Fibroblast of lung (primary cell): ENCODE results near the gene IP6K3. TPM values are rescaled to one million over a fixed set of nuclear protein-coding genes. Genes with fewer than 3 reads are reported as not detected.
A peak's percentile ranks its signal among the peaks of the same experiment; 100 is the strongest.

ENCODE experiments used
- DNase-seq, 2 donors: peaks; one replicate each; pipeline versions ENCODE4 v3.0.0 to v3.0.0-alpha.2; 2010; ENCODE audit warnings: low read depth in 2 of 2
- H2AFZ ChIP-seq: 2 replicates; pipeline ENCODE4 v1.5.1; 2012; ENCODE audit warnings: low read length, control low read depth, inconsistent platforms
- H3K27ac ChIP-seq: 2 replicates; pipeline ENCODE4 v1.5.1; 2011; ENCODE audit warnings: low read length, control low read depth; ENCODE audit not compliant: insufficient read depth
- H3K27me3 ChIP-seq: 2 replicates; pipeline ENCODE4 v1.5.1; 2011; ENCODE audit warnings: mild to moderate bottlenecking, low read length; ENCODE audit not compliant: control insufficient read depth, insufficient read depth
- H3K36me3 ChIP-seq: 2 replicates; pipeline ENCODE4 v1.5.1; 2011; ENCODE audit warnings: low read length; ENCODE audit not compliant: control insufficient read depth, insufficient read depth
- H3K4me1 ChIP-seq: 2 replicates; pipeline ENCODE4 v1.5.1; 2011; ENCODE audit warnings: low read length; ENCODE audit not compliant: control insufficient read depth, insufficient read depth; ENCODE audit errors: extremely low read depth
- H3K4me2 ChIP-seq: 2 replicates; pipeline ENCODE4 v1.5.1; 2011; ENCODE audit warnings: low read length, control low read depth; ENCODE audit not compliant: insufficient read depth; ENCODE audit errors: extremely low read depth
- H3K4me3 ChIP-seq, 4 experiments: fragments of 200-600 bp in 1 of 4; sonication (generic) in 1 of 4; replicated peaks in 1 of 4; 2 replicates each; pipeline ENCODE4 v1.5.1; 2011 to 2016; ENCODE audit warnings: low read length in 4 of 4, low read depth in 3 of 4, mild to moderate bottlenecking in 3 of 4, control low read depth in 2 of 4, inconsistent platforms in 1 of 4, mixed read lengths in 1 of 4; ENCODE audit not compliant: insufficient read depth in 1 of 4; ENCODE audit errors: control extremely low read depth in 1 of 4
- H3K79me2 ChIP-seq: 2 replicates; pipeline ENCODE4 v1.5.1; 2012; ENCODE audit warnings: mild to moderate bottlenecking, low read length, inconsistent platforms; ENCODE audit not compliant: control insufficient read depth, insufficient read depth
- H3K9ac ChIP-seq: 2 replicates; pipeline ENCODE4 v1.5.1; 2011; ENCODE audit warnings: mild to moderate bottlenecking, low read length, control low read depth; ENCODE audit not compliant: insufficient read depth
- H3K9me3 ChIP-seq: 2 replicates; pipeline ENCODE4 v1.5.1; 2012; ENCODE audit warnings: low read depth, low read length; ENCODE audit not compliant: control insufficient read depth, insufficient read depth
- H4K20me1 ChIP-seq: 2 replicates; pipeline ENCODE4 v1.5.1; 2011; ENCODE audit warnings: low read length; ENCODE audit not compliant: control insufficient read depth, insufficient read depth; ENCODE audit errors: extremely low read depth
- CTCF ChIP-seq, 2 donors: IDR thresholded peaks in 1 of 2; conservative IDR thresholded peaks in 1 of 2; 1 replicate in 1 of 2; 2 replicates in 1 of 2; pipeline ENCODE4 v1.5.1; 2011 to 2012; ENCODE audit warnings: low read length in 2 of 2, control low read depth in 1 of 2, inconsistent platforms in 1 of 2, low read depth in 1 of 2, mild to moderate bottlenecking in 1 of 2
- EZH2 ChIP-seq: IDR thresholded peaks from 2 replicates; pipeline ENCODE4 v1.5.1; 2012; ENCODE audit warnings: low read length, control low read depth, mild to moderate bottlenecking; ENCODE audit errors: missing control alignments
- polyA plus RNA-seq, 2 donors: library from polyadenylated mRNA; depleted of rRNA in 1 of 2; stranded (reverse) in 1 of 2; unstranded in 1 of 2; fragments of >200 nt; gene quantifications; 2 replicates each; pipeline ENCODE4 v1.2.1, GENCODE V29; 2011 to 2012; ENCODE audit warnings: missing spikeins in 1 of 2
- total RNA-seq: library from RNA; depleted of rRNA; stranded (reverse); fragments of >200 nt; gene quantifications from 2 replicates; pipeline ENCODE4 v1.2.1, GENCODE V29; 2014

The IP6K3 gene
- total and polyA plus RNA-seq, 2 donors (not counting 1 experiment from before 2014, with no cell fraction given) = 0.84 to 5.4 TPM

GRCh38 chr6:33751771-33752645 is 5.3 kb upstream of the IP6K3 start:
- no peaks in the 10 kb centered on the region for H3K9me3 ChIP-seq
- no peaks in the 10 kb centered on the region for H3K36me3 ChIP-seq
- H3K27me3 ChIP-seq = no peaks in the 10 kb centered on the region
- TF ChIP-seq EZH2 = no peak
- no peak for TF ChIP-seq CTCF (conservative IDR thresholded peaks at IDR 0.05 in 1 of 2, IDR thresholded peaks at IDR 0.05 in 1 of 2; ENCODE audit: low read depth in 1 of 2, low read length in 2 of 2)
- peaks cover 14% of the 10 kb centered on the region for H3K4me1 ChIP-seq
- no peak overlapping the region for H3K4me3 ChIP-seq
- no peak overlapping the region for H3K4me2 ChIP-seq
- no peaks in the 10 kb centered on the region for H3K79me2 ChIP-seq
- no peak overlapping the region for H2AFZ ChIP-seq
- no peak for DNase-seq
- H4K20me1 ChIP-seq = no peaks in the 10 kb centered on the region
- H3K9ac ChIP-seq = no peak overlapping the region
- no peak overlapping the region for H3K27ac ChIP-seq

GRCh38 chr6:33750244-33750991 is 3.7 kb upstream of the IP6K3 start:
- no peak overlapping the region for H3K27ac ChIP-seq
- no peak for TF ChIP-seq EZH2
- TF ChIP-seq CTCF (conservative IDR thresholded peaks at IDR 0.05 in 1 of 2, IDR thresholded peaks at IDR 0.05 in 1 of 2; ENCODE audit: low read depth in 1 of 2, low read length in 2 of 2) = no peak
- H3K27me3 ChIP-seq = no peaks in the 10 kb centered on the region
- no peaks in the 10 kb centered on the region for H3K36me3 ChIP-seq
- no peaks in the 10 kb centered on the region for H3K79me2 ChIP-seq
- H3K4me1 ChIP-seq = peaks cover 22% of the 10 kb centered on the region
- H3K4me3 ChIP-seq = no peak overlapping the region
- H2AFZ ChIP-seq = no peak overlapping the region
- H4K20me1 ChIP-seq = no peaks in the 10 kb centered on the region
- no peaks in the 10 kb centered on the region for H3K9me3 ChIP-seq
- DNase-seq = peak in 1 of 2 donors; percentile 74
- no peak overlapping the region for H3K4me2 ChIP-seq
- H3K9ac ChIP-seq = no peak overlapping the region

GRCh38 chr6:33749401-33749800 is 2.7 kb upstream of the IP6K3 start:
- H3K9me3 ChIP-seq = no peaks in the 10 kb centered on the region
- H3K27ac ChIP-seq = no peak overlapping the region
- H2AFZ ChIP-seq = no peak overlapping the region
- no peak overlapping the region for H3K4me3 ChIP-seq
- H4K20me1 ChIP-seq = no peaks in the 10 kb centered on the region
- H3K27me3 ChIP-seq = no peaks in the 10 kb centered on the region
- H3K79me2 ChIP-seq = no peaks in the 10 kb centered on the region
- no peaks in the 10 kb centered on the region for H3K36me3 ChIP-seq
- no peak for TF ChIP-seq EZH2
- no peak for TF ChIP-seq CTCF (conservative IDR thresholded peaks at IDR 0.05 in 1 of 2, IDR thresholded peaks at IDR 0.05 in 1 of 2; ENCODE audit: low read depth in 1 of 2, low read length in 2 of 2)
- H3K9ac ChIP-seq = no peak overlapping the region
- peaks cover 22% of the 10 kb centered on the region for H3K4me1 ChIP-seq
- no peak overlapping the region for H3K4me2 ChIP-seq
- no peak for DNase-seq
